ENCODE results near the gene ICOS.
"Not testable (repeated sequence)": the region's sequence is repeated elsewhere in the genome, so short reads cannot be mapped to it uniquely, and the experiment has no call there.

The ICOS gene

DNA sequence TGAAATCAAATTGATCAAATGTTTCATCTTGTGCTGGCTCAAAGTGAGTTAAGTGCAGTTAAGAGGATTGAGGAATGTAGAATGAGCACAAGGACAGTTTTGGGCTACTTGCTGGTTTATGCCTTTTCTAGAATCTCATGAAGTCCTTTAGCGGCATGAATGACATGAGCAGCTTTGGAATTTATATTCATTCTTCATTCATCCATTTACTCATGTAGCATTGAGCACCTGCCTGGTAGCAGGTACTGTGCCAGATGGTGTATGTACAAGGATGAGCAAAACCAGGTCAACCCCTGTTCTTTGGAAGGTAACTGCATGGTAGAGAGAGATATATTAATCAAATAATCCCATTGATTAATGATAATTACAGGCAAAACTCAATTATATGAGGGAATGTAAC is 1.2 kb downstream of the ICOS start:
- Mint-ChIP-seq H3K27ac (peak overlapping the region; percentile 98), H3K36me3 (peaks cover 34% of the 10 kb centered on the region), H3K4me1 (peaks cover 67% of the 10 kb centered on the region), H3K4me3 (peak overlapping the region; percentile 96), H3K9me3 (no peaks in the 10 kb centered on the region), H3K27me3 (no peaks in the 10 kb centered on the region)

DNA sequence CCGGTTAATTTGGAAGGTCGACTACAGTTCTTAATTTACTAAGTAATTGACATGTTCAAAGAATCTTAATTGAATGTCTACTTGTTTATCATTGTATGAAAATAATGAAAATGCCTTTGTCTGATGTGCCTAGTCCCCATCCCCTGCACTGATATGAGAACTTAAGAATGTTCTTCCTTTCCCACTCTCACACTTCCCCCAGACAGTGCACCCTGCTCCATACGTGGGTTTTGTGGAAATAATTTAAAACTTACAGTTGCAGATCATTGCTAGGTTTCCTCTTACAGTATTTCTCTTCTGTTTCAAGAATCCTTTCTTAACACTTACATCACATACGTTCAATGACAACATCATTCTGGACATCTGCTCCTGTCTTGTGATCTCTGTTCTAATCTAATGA is 3.5 kb downstream of the ICOS start:
- H3K36me3 Mint-ChIP-seq: peaks cover 51% of the 10 kb centered on the region
- H3K4me1 Mint-ChIP-seq: peaks cover 67% of the 10 kb centered on the region
- H3K27me3 Mint-ChIP-seq: no peaks in the 10 kb centered on the region
- peak overlapping the region; percentile 98 for H3K27ac Mint-ChIP-seq
- peaks cover 4% of the 10 kb centered on the region for H3K9me3 Mint-ChIP-seq
- peak overlapping the region; percentile 96 for H3K4me3 Mint-ChIP-seq

DNA sequence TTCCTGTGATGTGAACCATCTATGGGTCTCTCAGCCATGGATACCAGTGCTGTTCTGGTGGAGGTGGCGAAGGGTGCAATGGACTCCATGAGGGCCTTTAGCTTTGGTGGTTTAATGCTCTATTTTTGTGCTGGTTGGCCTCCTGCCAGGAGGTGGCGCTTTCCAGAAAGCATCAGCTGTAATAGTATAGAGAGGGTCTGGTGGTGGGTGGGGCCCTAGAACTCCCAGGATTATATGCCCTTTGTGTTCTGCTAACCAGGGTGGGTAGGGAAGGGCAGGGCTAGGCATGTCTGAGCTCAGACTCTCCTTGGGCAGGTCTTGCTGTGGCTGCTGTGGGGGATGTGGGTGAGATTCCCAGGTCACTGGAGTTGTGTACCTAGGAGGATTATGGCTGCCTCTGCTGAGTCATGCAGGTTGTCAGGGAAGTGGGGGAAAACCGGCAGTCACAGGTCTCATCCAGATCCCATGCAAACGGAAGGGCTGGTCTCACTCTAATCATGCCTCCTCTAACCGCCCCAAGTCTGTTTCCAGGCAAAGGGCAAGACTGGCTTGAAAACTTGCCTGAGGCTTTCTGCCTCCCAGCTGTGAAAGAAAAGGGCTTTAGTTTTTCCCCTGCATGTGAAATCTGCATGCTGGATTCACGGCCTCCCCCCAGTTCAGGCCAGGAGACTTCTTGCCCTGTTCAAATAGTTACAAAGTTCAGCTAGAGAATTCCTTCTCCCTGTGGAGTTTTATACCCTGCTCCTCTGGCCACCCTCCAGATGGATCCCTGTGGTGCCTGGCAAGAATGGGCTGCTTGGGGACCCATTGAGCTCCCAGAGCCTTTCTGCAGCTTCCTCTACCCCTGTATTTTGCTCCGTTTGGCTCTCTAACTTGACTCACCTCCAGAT is 7.2 kb downstream of the ICOS start:
- Mint-ChIP-seq H3K27ac (peak overlapping the region; percentile 84), H3K4me1 (peaks cover 87% of the 10 kb centered on the region), H3K36me3 (peaks cover 56% of the 10 kb centered on the region), H3K4me3 (peak overlapping the region; percentile 83)
- not testable (repeated sequence) for H3K9me3 Mint-ChIP-seq, H3K27me3 Mint-ChIP-seq

DNA sequence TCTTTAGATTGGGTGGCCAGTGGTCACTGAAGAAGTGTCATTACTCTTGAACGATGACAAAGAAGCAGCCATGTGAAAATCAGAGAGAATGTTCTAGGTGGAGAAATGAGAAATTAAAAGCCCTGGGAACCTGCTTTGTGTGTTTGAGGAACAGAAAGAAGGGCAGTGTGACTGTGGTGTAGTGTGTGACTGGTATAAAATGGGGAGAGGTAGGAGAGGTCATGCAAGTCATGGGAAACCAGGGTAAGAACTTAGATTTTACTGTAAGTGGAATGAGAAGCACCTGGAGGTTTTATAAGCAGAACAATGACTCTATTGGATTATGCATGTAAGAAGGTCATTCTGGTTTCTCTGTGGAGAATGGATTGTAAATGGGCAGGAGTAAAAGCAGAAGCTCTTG is 12.2 kb downstream of the ICOS start:
- Mint-ChIP-seq H3K27ac (peak overlapping the region; percentile 91), H3K4me3 (peak overlapping the region; percentile 57), H3K27me3 (no peaks in the 10 kb centered on the region), H3K4me1 (peaks cover 94% of the 10 kb centered on the region), H3K9me3 (peaks cover 6% of the 10 kb centered on the region), H3K36me3 (peaks cover 40% of the 10 kb centered on the region)

DNA sequence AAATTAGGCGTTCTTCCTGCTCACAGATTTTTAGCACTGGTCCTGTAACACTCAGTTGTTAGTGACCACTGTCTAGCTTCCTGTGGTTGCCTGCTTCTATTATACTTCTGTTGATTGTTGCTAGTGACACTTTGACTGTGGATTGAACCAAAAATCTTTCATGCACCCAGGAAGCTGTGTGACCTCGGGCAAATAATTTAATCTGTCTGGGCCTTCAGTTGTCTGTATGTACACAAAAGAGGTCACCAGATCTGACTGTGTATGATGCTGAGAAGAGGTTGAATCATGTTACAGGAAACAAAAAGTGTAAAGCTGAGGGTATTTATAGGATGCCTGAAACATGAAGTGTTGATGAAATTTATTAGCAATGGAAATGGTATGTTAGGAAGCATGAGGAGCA is 12.7 kb downstream of the ICOS start:
- Mint-ChIP-seq H3K4me3 (peak overlapping the region; percentile 57), H3K9me3 (peaks cover 6% of the 10 kb centered on the region), H3K27ac (peak overlapping the region; percentile 91), H3K36me3 (peaks cover 36% of the 10 kb centered on the region), H3K27me3 (no peaks in the 10 kb centered on the region), H3K4me1 (peaks cover 94% of the 10 kb centered on the region)

- Mint-ChIP-seq H3K27ac (peak overlapping the region; percentile 91), H3K36me3 (peaks cover 31% of the 10 kb centered on the region), H3K4me1 (peaks cover 91% of the 10 kb centered on the region), H3K27me3 (no peaks in the 10 kb centered on the region), H3K4me3 (peak overlapping the region; percentile 85), H3K9me3 (no peaks in the 10 kb centered on the region)
Measured at GRCh38 chr2:203951366-203951902, 14.9 kb downstream of the ICOS start.

DNA sequence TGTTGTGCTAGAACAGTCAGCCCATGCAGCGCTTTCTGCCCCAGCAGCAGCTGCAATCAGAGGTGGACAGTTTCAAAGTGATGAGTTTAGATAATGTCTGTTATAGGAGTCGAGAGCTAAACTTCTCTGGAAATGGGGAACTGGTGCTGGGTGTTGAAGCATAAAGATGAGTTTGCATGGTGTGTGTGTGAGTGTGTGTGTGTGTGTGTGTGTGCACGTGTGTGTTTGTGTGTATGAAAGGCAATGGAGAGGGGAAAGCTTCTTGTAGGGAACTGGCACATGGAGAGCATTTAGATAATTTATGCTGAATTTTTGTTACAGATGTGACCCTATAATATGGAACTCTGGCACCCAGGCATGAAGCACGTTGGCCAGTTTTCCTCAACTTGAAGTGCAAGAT is 22.7 kb downstream of the ICOS start:
- H3K4me1 Mint-ChIP-seq: peaks cover 50% of the 10 kb centered on the region
- no peak overlapping the region for H3K27ac Mint-ChIP-seq
- no peak overlapping the region for H3K4me3 Mint-ChIP-seq
- no peaks in the 10 kb centered on the region for H3K9me3 Mint-ChIP-seq
- peaks cover 29% of the 10 kb centered on the region for H3K36me3 Mint-ChIP-seq
- no peaks in the 10 kb centered on the region for H3K27me3 Mint-ChIP-seq

- Mint-ChIP-seq H3K36me3 (peaks cover 29% of the 10 kb centered on the region), H3K4me3 (no peak overlapping the region), H3K27ac (no peak overlapping the region), H3K4me1 (peaks cover 45% of the 10 kb centered on the region), H3K27me3 (no peaks in the 10 kb centered on the region), H3K9me3 (no peaks in the 10 kb centered on the region)
Measured at GRCh38 chr2:203959672-203960071, 23.1 kb downstream of the ICOS start.

- peaks cover 21% of the 10 kb centered on the region for H3K36me3 Mint-ChIP-seq
- no peak overlapping the region for H3K4me3 Mint-ChIP-seq
- H3K9me3 Mint-ChIP-seq: no peaks in the 10 kb centered on the region
- H3K27ac Mint-ChIP-seq: no peak overlapping the region
- no peaks in the 10 kb centered on the region for H3K27me3 Mint-ChIP-seq
- peaks cover 34% of the 10 kb centered on the region for H3K4me1 Mint-ChIP-seq
Measured at GRCh38 chr2:203960811-203961210, 24.2 kb downstream of the ICOS start.

DNA sequence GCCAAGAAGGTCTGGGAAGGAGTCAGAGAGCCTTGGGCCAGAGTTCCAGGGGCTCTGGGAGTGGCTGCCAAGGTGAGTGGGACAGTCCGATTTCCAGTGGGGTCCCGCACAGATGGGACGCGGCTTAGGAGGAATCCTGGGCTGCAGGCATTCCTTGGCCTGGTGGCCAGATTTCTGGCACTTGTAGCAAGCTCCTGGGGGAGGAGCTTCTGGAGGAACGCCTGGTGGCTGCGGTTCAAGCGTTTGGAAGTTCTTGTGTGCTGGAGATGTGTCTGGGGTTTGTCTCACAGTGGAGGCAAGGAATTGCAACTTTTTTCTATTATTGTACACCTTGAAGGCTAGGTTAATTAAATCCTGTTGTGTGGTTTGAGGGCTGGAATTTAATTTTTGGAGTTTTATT is 28.6 kb downstream of the ICOS start:
- peaks cover 14% of the 10 kb centered on the region for H3K4me1 Mint-ChIP-seq
- not testable (repeated sequence) for H3K27ac Mint-ChIP-seq, H3K4me3 Mint-ChIP-seq, H3K27me3 Mint-ChIP-seq, H3K36me3 Mint-ChIP-seq, H3K9me3 Mint-ChIP-seq

- Mint-ChIP-seq H3K4me3 (no peak overlapping the region), H3K36me3 (peaks cover 6% of the 10 kb centered on the region), H3K27me3 (no peaks in the 10 kb centered on the region), H3K27ac (no peak overlapping the region), H3K9me3 (no peaks in the 10 kb centered on the region), H3K4me1 (peaks cover 13% of the 10 kb centered on the region)
Measured at GRCh38 chr2:203971251-203971650, 34.7 kb downstream of the ICOS start.

DNA sequence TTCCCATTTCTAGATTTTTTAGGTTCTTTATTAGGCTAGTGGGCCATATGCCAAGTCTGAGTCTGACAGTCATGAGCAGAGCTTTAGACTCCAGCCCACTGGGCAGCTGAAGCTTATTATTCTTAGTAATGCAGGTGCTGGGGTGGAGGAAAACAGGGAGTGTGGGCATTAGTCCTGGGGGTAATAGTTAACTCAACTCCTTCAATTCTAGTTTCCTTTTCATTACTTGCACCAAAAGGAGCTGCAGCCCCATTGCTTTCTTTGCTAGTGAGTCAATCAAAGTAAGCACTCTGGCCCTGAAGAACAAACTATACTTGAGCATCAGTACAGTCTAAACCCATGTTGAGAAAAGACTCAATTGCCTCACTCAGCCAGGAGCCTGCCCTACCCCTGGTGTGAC is 35.5 kb downstream of the ICOS start:
- Mint-ChIP-seq H3K36me3 (peaks cover 6% of the 10 kb centered on the region), H3K4me3 (no peak overlapping the region), H3K9me3 (no peaks in the 10 kb centered on the region), H3K4me1 (peaks cover 7% of the 10 kb centered on the region), H3K27me3 (no peaks in the 10 kb centered on the region), H3K27ac (no peak overlapping the region)

DNA sequence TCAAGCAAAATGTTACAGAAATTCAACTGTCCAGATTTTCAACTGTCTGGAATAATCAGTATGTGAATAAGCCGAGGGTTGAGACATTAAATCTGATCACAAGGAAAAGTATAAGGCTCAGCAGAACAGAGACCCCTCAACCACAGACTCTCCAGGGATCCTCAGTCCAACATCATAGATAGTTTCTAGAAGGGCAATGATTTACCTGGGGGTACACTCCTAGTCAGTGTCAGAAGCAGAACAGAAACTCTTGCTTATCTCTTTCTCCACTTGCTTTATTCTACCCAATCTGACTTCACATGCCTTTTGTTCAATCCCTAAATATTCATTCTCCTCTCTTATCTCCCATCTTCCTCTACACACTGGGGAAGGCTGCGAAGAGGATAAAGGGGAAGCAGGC is 36.4 kb downstream of the ICOS start:
- Mint-ChIP-seq H3K36me3 (peaks cover 6% of the 10 kb centered on the region), H3K27me3 (no peaks in the 10 kb centered on the region), H3K27ac (no peak overlapping the region), H3K4me1 (peaks cover 7% of the 10 kb centered on the region), H3K9me3 (no peaks in the 10 kb centered on the region), H3K4me3 (no peak overlapping the region)

- Mint-ChIP-seq H3K27ac (no peak overlapping the region), H3K4me3 (no peak overlapping the region)
Measured at GRCh38 chr2:203973676-203974075, 37.1 kb downstream of the ICOS start.

DNA sequence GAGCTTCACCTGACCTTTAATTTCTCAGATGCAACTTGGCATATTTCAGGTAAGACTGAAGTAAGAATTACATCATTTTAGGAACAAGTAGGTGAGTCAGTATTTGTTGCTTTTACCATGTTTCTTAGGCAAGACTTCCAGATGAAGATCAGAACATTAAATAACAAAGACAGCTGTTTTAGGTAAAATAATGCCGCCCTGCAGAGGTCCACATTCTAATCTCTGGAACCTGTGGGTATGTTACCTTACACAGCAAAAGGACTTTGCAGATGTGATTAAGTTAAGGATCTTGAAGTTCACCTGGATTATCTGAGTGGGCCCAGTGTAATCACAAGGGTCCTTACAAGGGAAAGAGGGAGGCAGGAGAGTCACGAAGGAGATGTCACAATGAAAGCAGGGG is 39.3 kb downstream of the ICOS start:
- peaks cover 8% of the 10 kb centered on the region for H3K36me3 Mint-ChIP-seq
- H3K27me3 Mint-ChIP-seq: no peaks in the 10 kb centered on the region
- no peak overlapping the region for H3K4me3 Mint-ChIP-seq
- no peak overlapping the region for H3K27ac Mint-ChIP-seq
- H3K4me1 Mint-ChIP-seq: peaks cover 7% of the 10 kb centered on the region
- H3K9me3 Mint-ChIP-seq: no peaks in the 10 kb centered on the region

More at GRCh38 chr2:203973676-203974075, 37.1 kb downstream of the ICOS start:
- Mint-ChIP-seq H3K27me3 (no peaks in the 10 kb centered on the region), H3K4me1 (peaks cover 7% of the 10 kb centered on the region), H3K9me3 (no peaks in the 10 kb centered on the region), H3K36me3 (peaks cover 6% of the 10 kb centered on the region)

- Mint-ChIP-seq H3K27me3 (no peaks in the 10 kb centered on the region), H3K36me3 (peaks cover 1% of the 10 kb centered on the region), H3K4me1 (peaks cover 16% of the 10 kb centered on the region), H3K27ac (no peak overlapping the region), H3K9me3 (no peaks in the 10 kb centered on the region), H3K4me3 (no peak overlapping the region)
Measured at GRCh38 chr2:203982276-203982675, 45.7 kb downstream of the ICOS start.
